H1 (cell line): Measurements from ENCODE around the gene NOL8. TPM values are rescaled to one million over a fixed set of nuclear protein-coding genes. Genes with fewer than 3 reads are reported as not detected.

Source experiments
- CTCF ChIA-PET: fragments of 300-600 bp; sonication (Branson Sonifier 250); formaldehyde crosslinking; loops from one replicate; lab custom pipeline; 2021; ENCODE audit not compliant: partially characterized antibody; lab: Charles Lee
- POLR2A ChIA-PET: fragments of 300-600 bp; sonication (Branson Sonifier 250); formaldehyde crosslinking; loops from one replicate; lab custom pipeline; 2021; ENCODE audit warnings: inconsistent platforms; ENCODE audit not compliant: partially characterized antibody; lab: Charles Lee
- DNase-seq, 2 experiments: peaks; one replicate each; pipeline versions ENCODE4 v3.0.0 to v3.0.0-alpha.2; 2010 to 2022; ENCODE audit warnings: low spot score in 2 of 2, low read depth in 1 of 2, mixed read lengths in 1 of 2
- FAIRE-seq: peaks from 2 replicates; lab custom pipeline; 2011; peaks lifted over from hg19 to GRCh38; lab: Jason Lieb, UNC
- H2AFZ ChIP-seq: 2 replicates; pipeline ENCODE4 v1.8.1; 2012; ENCODE audit warnings: low read length, inconsistent platforms
- H2AK5ac ChIP-seq: 2 replicates; pipeline ENCODE4 v1.6.1; 2013; ENCODE audit warnings: low read depth, low read length
- H2BK120ac ChIP-seq: replicated peaks from 2 replicates; pipeline ENCODE3; 2013; ENCODE audit warnings: low read depth, low read length, inconsistent platforms
- H2BK12ac ChIP-seq: 2 replicates; pipeline ENCODE4 v1.6.1; 2013; ENCODE audit warnings: low read depth, low read length
- H2BK15ac ChIP-seq: 2 replicates; pipeline ENCODE4 v1.6.1; 2013; ENCODE audit warnings: low read length
- H2BK20ac ChIP-seq: 2 replicates; pipeline ENCODE4 v1.6.1; 2013; ENCODE audit warnings: low read length
- H2BK5ac ChIP-seq: 2 replicates; pipeline ENCODE4 v1.6.1; 2013; ENCODE audit warnings: low read depth, low read length
- H3K14ac ChIP-seq: 2 replicates; pipeline ENCODE4 v1.6.1; 2013; ENCODE audit warnings: inconsistent platforms; ENCODE audit not compliant: insufficient read length
- H3K18ac ChIP-seq: 2 replicates; pipeline ENCODE4 v1.6.1; 2013; ENCODE audit warnings: low read length; ENCODE audit errors: extremely low read depth
- H3K23ac ChIP-seq: 2 replicates; pipeline ENCODE4 v1.6.1; 2013; ENCODE audit warnings: inconsistent platforms; ENCODE audit not compliant: insufficient read length
- H3K23me2 ChIP-seq: 2 replicates; pipeline ENCODE4 v1.6.1; 2013; ENCODE audit warnings: low read depth, low read length
- H3K27ac ChIP-seq: 2 replicates; pipeline ENCODE4 v1.6.1; 2011; ENCODE audit warnings: low read depth, low read length, inconsistent platforms
- H3K27me3 ChIP-seq, 4 experiments: replicated peaks in 1 of 4; 1 replicate in 1 of 4; 2 replicates in 3 of 4; pipeline versions ENCODE4 v1.6.1 to v1.8.1; 2011 to 2013; ENCODE audit warnings: low read length in 3 of 4, mild to moderate bottlenecking in 3 of 4, inconsistent platforms in 2 of 4, mixed read lengths in 2 of 4, moderate library complexity in 1 of 4; ENCODE audit not compliant: control insufficient read depth in 3 of 4, insufficient read depth in 3 of 4; ENCODE audit errors: extremely low read depth in 1 of 4
- H3K36me3 ChIP-seq, 4 experiments: 2 replicates each; pipeline versions ENCODE4 v1.6.1 to v1.8.1; 2011 to 2013; ENCODE audit warnings: mild to moderate bottlenecking in 4 of 4, low read length in 3 of 4, moderate library complexity in 2 of 4, control low read depth in 1 of 4, inconsistent platforms in 1 of 4; ENCODE audit not compliant: insufficient read depth in 4 of 4, control insufficient read depth in 2 of 4
- H3K4ac ChIP-seq: replicated peaks from 2 replicates; pipeline ENCODE3; 2013; ENCODE audit warnings: low read length, low read depth, mixed read lengths, inconsistent platforms; ENCODE audit not compliant: insufficient read length
- H3K4me1 ChIP-seq, 4 experiments: replicated peaks in 1 of 4; 1 replicate in 1 of 4; 2 replicates in 3 of 4; pipeline versions ENCODE4 v1.6.1 to v1.8.1; 2011 to 2013; ENCODE audit warnings: low read length in 3 of 4, inconsistent platforms in 2 of 4, mixed read lengths in 1 of 4; ENCODE audit not compliant: insufficient read depth in 4 of 4, control insufficient read depth in 3 of 4
- H3K4me2 ChIP-seq, 2 experiments: 2 replicates each; pipeline versions ENCODE4 v1.6.1 to v1.8.1; 2011 to 2013; ENCODE audit warnings: low read depth in 2 of 2, low read length in 2 of 2, control low read depth in 1 of 2, inconsistent platforms in 1 of 2, mild to moderate bottlenecking in 1 of 2; ENCODE audit not compliant: insufficient read depth in 1 of 2
- H3K4me3 ChIP-seq, 4 experiments: fragments of 200-600, 300-600 bp in 1 of 4; sonication (generic), shearing (Covaris generic), sonication (Bioruptor Twin) in 1 of 4; 2 replicates each; pipeline versions ENCODE4 v1.5.1 to v1.8.1; 2011 to 2016; ENCODE audit warnings: low read length in 4 of 4, low read depth in 3 of 4, control low read depth in 2 of 4, inconsistent platforms in 2 of 4, mild to moderate bottlenecking in 2 of 4, mixed read lengths in 1 of 4, moderate library complexity in 1 of 4; ENCODE audit not compliant: insufficient read depth in 2 of 4; ENCODE audit errors: extremely low read depth in 1 of 4
- H3K56ac ChIP-seq: replicated peaks from 2 replicates; pipeline ENCODE3; 2013; ENCODE audit warnings: low read depth, mild to moderate bottlenecking, mixed read lengths, low read length, inconsistent platforms; ENCODE audit not compliant: insufficient read length
- H3K79me1 ChIP-seq: 2 replicates; pipeline ENCODE4 v1.6.1; 2013; ENCODE audit warnings: low read depth, low read length, control low read depth
- H3K79me2 ChIP-seq, 2 experiments: 2 replicates each; pipeline versions ENCODE4 v1.6.1 to v1.8.1; 2012 to 2013; ENCODE audit warnings: low read length in 2 of 2, mild to moderate bottlenecking in 2 of 2, inconsistent platforms in 1 of 2; ENCODE audit not compliant: insufficient read depth in 2 of 2, control insufficient read depth in 1 of 2
- H3K9ac ChIP-seq, 4 experiments: replicated peaks in 1 of 4; 1 replicate in 1 of 4; 2 replicates in 3 of 4; pipeline versions ENCODE4 v1.6.1 to v1.8.1; 2011 to 2013; ENCODE audit warnings: low read depth in 3 of 4, low read length in 3 of 4, control low read depth in 2 of 4, mild to moderate bottlenecking in 2 of 4, moderate library complexity in 2 of 4, inconsistent platforms in 1 of 4; ENCODE audit errors: extremely low read depth in 1 of 4
- H3K9me3 ChIP-seq, 2 experiments: 2 replicates each; pipeline versions ENCODE4 v1.6.1 to v1.8.1; 2012 to 2013; ENCODE audit warnings: mild to moderate bottlenecking in 2 of 2, moderate library complexity in 2 of 2, control low read depth in 1 of 2, inconsistent platforms in 1 of 2, low read depth in 1 of 2, low read length in 1 of 2, mixed read lengths in 1 of 2; ENCODE audit not compliant: insufficient read depth in 2 of 2
- H4K20me1 ChIP-seq, 2 experiments: replicated peaks in 1 of 2; 2 replicates each; pipeline versions ENCODE3 to v1.8.1; 2011 to 2013; ENCODE audit warnings: inconsistent platforms in 2 of 2, low read length in 2 of 2, mild to moderate bottlenecking in 1 of 2; ENCODE audit not compliant: insufficient read depth in 2 of 2, control insufficient read depth in 1 of 2
- H4K5ac ChIP-seq: 2 replicates; pipeline ENCODE4 v1.6.1; 2013; ENCODE audit warnings: low read length, low read depth, mixed read lengths, inconsistent platforms; ENCODE audit not compliant: insufficient read length
- H4K8ac ChIP-seq: 2 replicates; pipeline ENCODE4 v1.8.0; 2013; ENCODE audit warnings: mild to moderate bottlenecking, moderate library complexity, low read length, inconsistent platforms; ENCODE audit not compliant: insufficient read depth; ENCODE audit errors: extremely low read depth
- H4K91ac ChIP-seq: replicated peaks from 2 replicates; pipeline ENCODE3; 2013; ENCODE audit warnings: low read length, mixed read lengths, inconsistent platforms; ENCODE audit not compliant: insufficient read length
- CHD1 ChIP-seq: IDR thresholded peaks from 2 replicates; pipeline ENCODE4 v1.6.1; 2012; ENCODE audit warnings: low read depth, low read length, improper control_type of control experiment
- CHD2 ChIP-seq: IDR thresholded peaks from 2 replicates; pipeline ENCODE4 v1.6.1; 2012; ENCODE audit warnings: low read length, improper control_type of control experiment
- CREB1 ChIP-seq: IDR thresholded peaks from 2 replicates; pipeline ENCODE4 v1.6.1; 2012; ENCODE audit warnings: inconsistent platforms
- E2F6 ChIP-seq: IDR thresholded peaks from 2 replicates; pipeline ENCODE4 v1.6.1; 2012; ENCODE audit warnings: inconsistent platforms
- HDAC2 ChIP-seq, 2 experiments: fragments of 300-600 bp in 1 of 2; sonication (generic) in 1 of 2; IDR thresholded peaks; 2 replicates each; pipeline ENCODE4 v1.6.1; 2011 to 2012; ENCODE audit warnings: low read depth in 2 of 2, low read length in 2 of 2, mild to moderate bottlenecking in 2 of 2, moderate library complexity in 2 of 2, borderline replicate concordance in 1 of 2, inconsistent platforms in 1 of 2
- KDM1A ChIP-seq: fragments of 200-600, 300-600 bp; sonication (generic); IDR thresholded peaks from 2 replicates; pipeline ENCODE4 v1.7.1; 2016; ENCODE audit warnings: mild to moderate bottlenecking, low read length, borderline replicate concordance
- SP1 ChIP-seq: IDR thresholded peaks from 2 replicates; pipeline ENCODE4 v1.6.1; 2011; ENCODE audit warnings: low read depth, low read length
- WGBS, 2 experiments: shearing (Covaris generic) in 1 of 2; methylation state at CpG; one replicate each; pipeline versions ENCODE4 v1.1.6 to v1.1.7; 2013 to 2015; ENCODE audit warnings: low lambda C conversion rate in 2 of 2, mixed read lengths in 2 of 2, inconsistent platforms in 1 of 2, low coverage in 1 of 2, missing lambda C conversion rate in 1 of 2; ENCODE audit not compliant: insufficient replicate concordance in 2 of 2, insufficient coverage in 1 of 2, insufficient read length in 1 of 2; ENCODE audit errors: extremely low coverage in 1 of 2, missing lambda C conversion rate in 1 of 2; 5-methylcytosine and 5-hydroxymethylcytosine counted together
- polyA plus RNA-seq, 7 experiments: library from polyadenylated mRNA; depleted of rRNA in 3 of 7; stranded (reverse) in 5 of 7; unstranded in 2 of 7; fragments of >200 nt in 5 of 7; fragments of 200-250 nt in 2 of 7; gene quantifications; 1 replicate in 5 of 7; 2 replicates in 1 of 7; 4 replicates in 1 of 7; pipeline versions ENCODE4 v1.2.1 to v1.2.3, GENCODE V29; 2011 to 2013; ENCODE audit warnings: missing spikeins in 2 of 7, mixed read lengths in 2 of 7
- total RNA-seq: library from RNA; stranded (reverse); fragmentation: NEBNext Ultra II Directional; extraction: Animal tissue kit (Norgen Biotek cat#: 25700); gene quantifications from 2 replicates; pipeline ENCODE4 v1.2.1, GENCODE V29; 2021

NOL8 gene
- total and polyA plus RNA-seq, 2 of the 8 experiments (the other 6 are each of a cell fraction or from before 2014, with no cell fraction given): 6.2 to 30.4 TPM

GRCh38 chr9:92278110-92278509, 47.0 kb downstream of the NOL8 start:
- Histone ChIP-seq H3K36me3 (peaks cover 45 to 97% (median 73%) of the 10 kb centered on the region in 4 experiments), H3K56ac (no peak overlapping the region), H3K79me1 (peaks cover 2% of the 10 kb centered on the region), H2BK120ac (no peak overlapping the region), H2BK12ac (no peak overlapping the region), H4K8ac (no peak overlapping the region), H3K27ac (no peak overlapping the region), H3K18ac (no peak overlapping the region), H2AK5ac (no peak overlapping the region), H2AFZ (no peak overlapping the region), H3K79me2 (peaks cover 0 to 11% of the 10 kb centered on the region in 2 experiments; a peak in 2 of 4 replicates), H2BK15ac (no peak overlapping the region), H3K23ac (no peak overlapping the region), H4K5ac (no peak overlapping the region), H3K14ac (no peak overlapping the region), H3K9me3 (no peaks in the 10 kb centered on the region), H2BK20ac (no peak overlapping the region), H3K9ac (no peak overlapping the region), H3K4ac (no peak overlapping the region), H3K4me1 (no peaks in the 10 kb centered on the region), H3K23me2 (no peaks in the 10 kb centered on the region)
- ChIA-PET CTCF (interaction anchor here (0.8 to 1.4 kb wide), 5 partner anchors 9 to 102 kb away, joined by 3 to 4 read pairs (median 3); no protein-coding TSS in a partner anchor), POLR2A (interaction anchor here (0.6 to 7.2 kb wide), 15 partner anchors 10 to 164 kb away, joined by 3 to 87 read pairs (median 6); partner anchors contain the start of gene IARS1)
- FAIRE-seq (no peak), DNase-seq (no peak)
- WGBS, 2 experiments: 92% methylated on average over 2 of the region's 2 CpGs; no CpG with 5 or more reads in 1 of the 2 experiments
- no peak for TF ChIP-seq SP1
- no peak for TF ChIP-seq HDAC2 (IDR thresholded peaks at IDR 0.05; ENCODE audit: borderline replicate concordance in 1 of 2, low read depth in 2 of 2, low read length in 2 of 2)
- no peak for TF ChIP-seq CREB1
- no peak for TF ChIP-seq CHD2
- TF ChIP-seq CHD1: no peak
- no peak for TF ChIP-seq KDM1A
- TF ChIP-seq E2F6: no peak
- TF ChIP-seq, all 59 proteins: peak for 0
- Histone ChIP-seq H4K20me1 (peaks cover 0 to 11% of the 10 kb centered on the region in 2 experiments), H3K4me3 (no peak overlapping the region), H2BK5ac (no peak overlapping the region), H3K4me2 (no peak overlapping the region), H4K91ac (no peak overlapping the region), H3K27me3 (no peaks in the 10 kb centered on the region)
